Keratinocyte (primary cell): ENCODE measurements around the gene DENND5A.

ENCODE experiments used
- EZH2 ChIP-seq: IDR thresholded peaks from one replicate; pipeline ENCODE4 v1.6.1; 2012; ENCODE audit warnings: inconsistent platforms, mild to moderate bottlenecking, low read length, moderate library complexity
- TF ChIP-seq, protein P1 (sequence below), 3 experiments: IDR thresholded peaks in 1 of 3; conservative IDR thresholded peaks in 1 of 3; optimal IDR thresholded peaks in 1 of 3; 2 replicates in 2 of 3; 3 replicates in 1 of 3; pipeline versions ENCODE3 to v1.5.1; 2011; ENCODE audit warnings: low read length in 3 of 3, mild to moderate bottlenecking in 3 of 3, moderate library complexity in 2 of 3, control low read depth in 1 of 3, inconsistent platforms in 1 of 3; ENCODE audit not compliant: insufficient read depth in 2 of 3; ENCODE audit errors: extremely low read depth in 1 of 3

DNA sequence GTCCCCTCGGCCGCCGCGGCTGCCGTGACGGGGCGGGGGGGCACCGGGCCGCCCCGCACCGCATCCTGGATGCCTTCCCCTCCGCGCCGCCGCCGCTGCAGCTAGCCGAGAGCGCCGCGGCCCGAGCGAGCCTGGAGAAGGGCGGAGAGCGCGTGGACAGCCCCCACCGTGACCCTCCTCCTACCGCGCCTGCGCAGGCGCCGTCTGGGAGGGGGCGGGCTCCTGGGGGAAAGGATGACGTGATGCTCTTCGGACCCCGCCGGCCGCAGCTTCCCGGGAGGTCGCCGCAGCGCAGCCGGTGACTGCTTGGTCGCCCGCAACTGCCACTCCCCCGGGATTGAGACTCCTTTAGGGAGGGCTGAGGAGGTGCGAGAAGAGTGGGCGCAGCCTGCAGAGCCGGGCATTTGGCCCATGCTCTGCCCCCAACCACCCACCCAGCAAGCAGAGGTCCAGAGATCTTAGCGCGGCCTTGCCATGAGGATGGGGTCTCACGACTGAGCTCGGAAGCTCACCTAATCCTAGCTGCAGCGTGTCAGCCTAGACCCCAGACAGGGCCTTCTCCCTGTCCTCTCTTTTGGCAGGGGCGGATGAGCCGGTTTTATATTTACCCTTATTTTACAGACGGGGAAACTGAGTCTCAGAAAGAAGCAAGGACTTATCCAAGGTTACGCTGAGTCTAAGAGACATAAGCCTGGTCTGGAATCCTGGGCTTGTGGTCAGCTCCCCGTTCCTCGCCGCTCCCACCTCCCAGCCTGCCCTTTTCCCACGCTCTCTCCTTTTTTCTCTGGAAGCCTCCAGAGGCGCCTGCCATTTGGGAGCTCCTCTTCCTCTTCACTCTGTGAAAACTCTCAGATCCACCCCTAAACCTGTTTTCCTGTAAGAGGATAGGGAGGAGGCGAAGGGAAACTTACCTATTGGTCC is at the start of gene DENND5A:
- no peak for TF ChIP-seq EZH2
- TF ChIP-seq, protein P1, sequence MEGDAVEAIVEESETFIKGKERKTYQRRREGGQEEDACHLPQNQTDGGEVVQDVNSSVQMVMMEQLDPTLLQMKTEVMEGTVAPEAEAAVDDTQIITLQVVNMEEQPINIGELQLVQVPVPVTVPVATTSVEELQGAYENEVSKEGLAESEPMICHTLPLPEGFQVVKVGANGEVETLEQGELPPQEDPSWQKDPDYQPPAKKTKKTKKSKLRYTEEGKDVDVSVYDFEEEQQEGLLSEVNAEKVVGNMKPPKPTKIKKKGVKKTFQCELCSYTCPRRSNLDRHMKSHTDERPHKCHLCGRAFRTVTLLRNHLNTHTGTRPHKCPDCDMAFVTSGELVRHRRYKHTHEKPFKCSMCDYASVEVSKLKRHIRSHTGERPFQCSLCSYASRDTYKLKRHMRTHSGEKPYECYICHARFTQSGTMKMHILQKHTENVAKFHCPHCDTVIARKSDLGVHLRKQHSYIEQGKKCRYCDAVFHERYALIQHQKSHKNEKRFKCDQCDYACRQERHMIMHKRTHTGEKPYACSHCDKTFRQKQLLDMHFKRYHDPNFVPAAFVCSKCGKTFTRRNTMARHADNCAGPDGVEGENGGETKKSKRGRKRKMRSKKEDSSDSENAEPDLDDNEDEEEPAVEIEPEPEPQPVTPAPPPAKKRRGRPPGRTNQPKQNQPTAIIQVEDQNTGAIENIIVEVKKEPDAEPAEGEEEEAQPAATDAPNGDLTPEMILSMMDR (optimal IDR thresholded peaks at IDR 0.05 in 1 of 3, IDR thresholded peaks at IDR 0.05 in 1 of 3, conservative IDR thresholded peaks at IDR 0.05 in 1 of 3; ENCODE audit: extremely low read depth in 1 of 3, insufficient read depth in 2 of 3, low read length in 3 of 3): peak in 1 of 3 experiments; percentile 28
